Measurements from ENCODE around the gene ENO3.

Gene ENO3

DNA sequence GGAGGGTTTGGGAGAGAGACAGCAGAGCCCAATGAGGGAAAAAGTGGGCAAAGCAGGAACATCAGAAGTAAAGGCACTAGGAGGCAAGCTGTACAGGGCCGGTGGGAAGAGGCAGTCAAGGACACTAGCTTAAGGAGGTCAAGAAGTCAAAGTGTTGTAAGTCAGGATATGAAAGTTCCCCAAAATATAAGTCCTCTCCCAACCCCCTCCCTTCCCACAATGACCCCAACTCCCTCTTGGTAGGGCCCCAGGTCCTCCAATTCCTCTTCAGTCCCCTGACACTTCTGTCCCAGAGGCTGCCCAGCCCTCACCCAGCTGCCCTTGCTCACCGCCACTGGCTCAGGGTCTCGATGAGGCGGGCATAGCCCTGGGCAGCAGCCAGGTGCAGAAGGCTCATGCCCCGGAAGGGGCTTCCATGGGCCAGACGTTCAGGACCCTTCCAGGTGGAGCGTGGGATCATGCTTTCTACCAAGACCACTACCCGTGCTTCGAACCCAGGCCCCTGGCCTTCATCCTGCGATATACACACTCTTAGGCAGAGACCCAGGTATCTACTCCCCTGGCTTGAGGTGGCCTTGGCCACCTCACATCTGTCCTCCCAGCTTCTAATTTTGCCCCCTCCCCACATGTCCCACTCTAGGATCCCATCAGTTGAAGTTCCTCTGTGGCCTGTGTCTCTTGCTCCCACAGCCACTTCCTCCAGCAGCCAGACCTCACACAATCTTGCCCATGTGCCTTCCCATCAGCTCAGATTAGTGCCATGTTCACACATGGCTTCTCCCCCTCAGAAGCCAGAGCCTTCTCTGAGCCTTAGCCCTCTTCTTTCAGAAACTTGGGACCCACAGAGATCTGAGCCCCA, 22.6 kb downstream of the ENO3 start:
- no peak for DNase-seq (ENCODE audit: low spot score)

DNA sequence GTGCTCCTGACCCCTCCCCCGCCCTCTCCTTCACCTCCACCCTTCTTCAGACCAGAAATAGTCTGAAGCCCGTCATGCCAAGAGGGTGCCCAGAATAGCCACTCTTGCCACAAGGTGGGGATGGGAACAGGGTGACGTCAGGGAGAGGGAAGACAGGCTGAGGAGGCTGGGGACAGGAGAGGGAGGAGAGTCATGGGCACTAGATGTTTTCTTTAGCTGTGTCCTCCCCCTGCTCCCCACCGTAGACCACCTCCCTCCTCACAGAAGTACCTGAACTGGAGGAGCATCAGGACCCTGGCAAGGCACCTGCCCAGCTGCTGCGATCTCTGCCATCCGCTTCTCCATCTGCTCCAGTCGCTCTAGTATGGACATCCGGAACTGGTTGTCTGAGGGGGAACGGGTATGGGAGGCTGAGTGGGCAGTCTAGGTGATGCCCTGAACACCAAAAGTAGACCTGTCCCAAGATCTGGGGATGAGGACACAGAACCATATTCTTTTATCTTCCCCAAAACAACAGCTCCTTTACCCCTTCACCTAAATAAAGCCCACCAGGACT, 23.3 kb downstream of the ENO3 start:
- DNase-seq (ENCODE audit: low spot score), result no peak

DNA sequence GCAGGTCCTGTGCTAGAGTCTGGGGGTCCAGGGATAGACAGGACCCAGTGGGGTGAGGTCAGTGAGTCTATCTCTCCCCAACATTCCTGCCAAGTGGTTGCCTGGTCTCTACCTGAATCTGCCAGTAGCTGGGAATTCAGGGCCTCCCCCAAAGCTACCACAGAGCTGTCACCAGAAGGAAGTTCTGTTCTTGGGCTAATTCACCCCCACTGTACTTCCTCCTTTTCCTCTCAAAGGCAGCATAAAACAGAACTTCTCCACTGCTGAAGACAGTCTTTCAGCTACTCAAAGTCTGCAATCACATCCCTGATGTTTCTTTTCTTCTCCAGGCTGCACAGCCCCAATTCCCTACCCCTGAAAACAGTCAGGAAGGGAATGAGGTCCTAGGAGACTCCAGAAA, 27.8 kb downstream of the ENO3 start:
- DNase-seq (ENCODE audit: low spot score), result no peak

DNA sequence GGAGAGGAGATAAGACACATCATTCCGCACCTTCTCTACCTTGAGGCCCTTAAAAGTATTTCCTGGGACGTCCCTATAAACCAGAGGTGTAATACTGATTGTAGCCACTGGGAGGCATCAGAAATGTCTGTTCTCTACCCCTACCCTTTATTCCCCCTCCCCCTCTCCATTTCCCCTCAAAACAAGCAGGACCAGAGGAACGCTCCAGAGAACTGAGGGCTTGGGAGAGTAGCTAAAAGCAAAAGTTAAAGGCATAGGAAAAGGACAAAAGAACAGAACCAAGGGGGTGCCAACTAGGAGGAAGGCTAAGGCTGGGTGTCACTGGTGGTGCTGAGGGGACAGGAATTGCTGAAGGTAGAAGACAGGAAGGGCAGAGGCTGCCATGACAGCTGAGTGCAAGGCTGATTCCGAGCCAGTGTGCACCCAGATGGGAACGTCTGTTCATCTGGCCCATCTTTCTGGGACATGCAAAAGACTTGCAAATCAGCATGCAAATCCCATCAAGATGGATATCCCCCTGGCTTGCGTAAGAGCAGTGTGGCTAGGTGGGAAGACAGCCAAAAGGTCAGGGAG, 29.8 kb downstream of the ENO3 start:
- peak; percentile 59 for DNase-seq (ENCODE audit: low spot score)

DNA sequence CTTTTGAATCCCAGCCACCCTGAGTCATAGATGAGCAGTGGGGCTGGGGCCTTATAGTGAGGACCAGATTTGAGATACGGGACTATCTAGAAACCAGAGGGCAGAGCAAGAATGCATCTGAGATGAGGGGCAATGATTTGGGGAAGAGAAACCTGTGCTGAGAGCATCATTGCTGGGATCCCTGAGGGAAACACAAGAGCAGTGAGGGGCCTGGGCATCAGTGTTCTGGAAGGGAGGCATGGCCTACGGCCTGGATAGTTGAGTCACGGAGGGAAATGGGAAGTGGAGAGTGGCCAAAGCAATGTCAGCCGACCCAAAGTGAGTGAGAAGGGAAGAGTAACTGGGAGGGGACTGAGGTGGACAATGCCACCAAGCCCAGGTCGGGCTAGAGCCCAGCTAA, 31.4 kb downstream of the ENO3 start:
- no peak for DNase-seq (ENCODE audit: low spot score)

DNA sequence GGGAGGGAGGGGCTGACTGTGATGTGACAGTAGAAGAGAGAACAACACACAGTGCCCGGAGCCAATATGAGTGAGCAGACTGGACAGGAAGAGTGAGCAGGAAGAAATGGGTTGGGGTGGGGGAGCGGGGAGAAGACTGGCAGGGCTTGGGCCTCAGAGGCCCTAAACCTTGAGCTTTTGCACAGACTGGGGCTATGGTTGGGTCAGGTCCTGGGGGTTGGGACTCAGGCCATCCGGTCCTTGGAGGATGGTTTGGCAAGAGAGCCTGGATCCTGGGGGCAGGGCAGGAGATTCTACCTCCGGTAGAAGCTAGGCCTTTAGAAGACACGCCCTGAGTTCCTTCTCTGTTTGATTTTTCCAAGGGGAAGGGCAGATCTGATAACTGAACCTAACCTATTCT, 35.5 kb downstream of the ENO3 start:
- DNase-seq (ENCODE audit: low spot score), result no peak

DNA sequence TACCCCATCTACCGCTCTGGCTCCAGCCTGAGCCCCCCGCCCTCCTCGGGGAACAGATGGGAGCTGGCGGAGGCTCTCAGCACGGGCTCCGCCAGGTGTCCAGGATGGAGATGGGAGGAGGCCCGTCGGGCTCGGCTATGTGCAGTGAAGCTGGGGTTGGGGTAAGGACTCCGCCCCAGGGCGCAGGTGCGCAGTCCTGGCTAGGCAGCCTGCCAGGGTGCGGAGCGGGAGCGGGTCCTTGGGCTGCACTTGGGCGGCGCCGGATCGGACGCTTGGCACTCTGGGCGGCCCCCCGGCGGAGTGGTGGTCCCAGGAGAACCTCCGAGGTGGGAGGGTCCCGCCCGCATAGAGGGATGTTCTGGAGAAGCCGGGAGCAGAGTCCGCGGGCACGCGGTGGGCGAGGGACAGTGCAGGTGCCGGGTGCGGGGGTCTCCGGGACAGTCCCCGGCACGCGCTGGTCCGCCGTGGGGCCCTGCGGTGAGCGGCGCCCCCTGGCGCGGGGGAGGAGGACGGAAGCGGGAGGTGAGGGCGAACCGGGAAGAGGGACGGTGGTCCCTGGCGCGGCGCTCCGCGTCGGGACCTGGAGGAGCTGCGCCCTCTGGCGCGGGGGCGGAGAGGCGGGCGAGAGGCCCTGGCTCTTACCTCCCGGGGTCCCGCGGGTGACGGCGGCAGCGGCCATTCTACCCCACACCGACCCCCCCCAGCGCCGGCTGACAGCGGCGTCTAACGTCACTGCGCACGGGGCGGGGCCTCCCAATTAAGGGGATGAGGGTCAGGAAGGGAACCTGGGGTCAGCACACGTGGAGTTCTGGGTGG, 36.2 kb downstream of the ENO3 start, which contains the start of gene CAMTA2:
Gene CAMTA2 (minus strand): TSS at position 725 of the 816 bp plus-strand sequence. CDS start 1,453 bp downstream, outside the sequence.
- DNase-seq (ENCODE audit: low spot score), result peak; percentile 81

DNA sequence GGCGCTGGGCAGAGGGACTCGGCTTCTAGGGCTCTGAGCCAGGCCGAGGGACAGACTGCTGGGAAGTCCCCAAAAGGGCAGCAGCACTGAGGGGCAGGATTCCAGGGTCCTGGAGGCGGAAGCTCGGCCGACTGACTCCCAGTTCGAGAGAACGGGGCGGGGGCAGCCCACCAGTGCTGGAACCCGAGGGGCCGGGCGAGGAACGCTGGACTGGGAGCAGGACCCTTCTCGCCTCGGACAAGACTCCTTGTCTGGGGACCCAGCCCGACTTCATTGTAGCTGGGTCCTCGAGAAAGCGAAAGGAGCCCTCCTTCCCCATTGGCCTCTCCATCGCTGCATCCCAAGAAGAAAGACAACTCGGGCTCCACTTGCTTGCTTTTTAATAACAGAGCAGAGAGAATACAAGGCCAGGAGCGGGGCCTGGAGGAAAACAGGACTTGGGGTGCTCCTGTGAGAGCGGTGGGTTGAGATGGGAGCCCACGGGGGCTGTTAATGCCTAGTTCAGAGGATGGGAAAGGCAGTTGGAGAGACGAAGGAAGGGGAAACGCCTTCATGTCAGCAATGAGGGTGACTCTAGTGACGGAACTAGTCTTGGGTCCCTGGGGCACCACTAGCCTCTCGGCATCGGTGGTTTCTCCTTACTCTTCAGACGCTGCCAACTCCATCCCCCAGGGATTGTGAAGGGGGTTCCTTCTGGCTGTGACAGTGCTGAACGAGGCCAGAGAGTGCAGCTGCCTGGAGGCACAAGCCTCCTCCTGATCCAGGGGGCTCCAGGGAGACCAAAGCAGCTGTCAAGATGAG, 37.0 kb downstream of the ENO3 start:
- no peak for DNase-seq (ENCODE audit: low spot score)

DNA sequence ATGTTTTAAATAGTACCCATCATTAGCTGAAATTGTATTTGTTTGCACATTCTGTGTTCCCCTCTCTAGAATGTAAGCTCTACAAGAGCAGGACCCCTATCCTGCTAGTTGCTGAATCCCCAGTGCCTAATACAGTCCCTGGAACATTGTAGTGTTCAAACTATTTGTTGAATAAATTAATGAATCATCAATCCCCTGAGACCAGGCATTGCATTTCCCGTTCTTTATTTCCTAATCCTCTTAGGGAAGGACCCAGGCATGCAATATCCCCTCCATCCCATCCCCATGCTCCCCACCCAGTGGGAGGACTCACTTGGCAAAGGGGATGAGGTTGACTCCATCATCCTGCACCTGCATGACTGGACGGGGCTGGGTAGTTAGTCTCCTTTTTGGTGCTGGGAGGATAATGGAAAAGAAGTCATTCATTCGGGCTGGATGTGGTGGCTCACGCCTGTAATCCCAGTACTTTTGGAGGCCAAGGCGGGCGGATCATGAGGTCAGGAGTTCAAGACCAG, 43.2 kb downstream of the ENO3 start:
- no peak for DNase-seq (ENCODE audit: low spot score)

DNA sequence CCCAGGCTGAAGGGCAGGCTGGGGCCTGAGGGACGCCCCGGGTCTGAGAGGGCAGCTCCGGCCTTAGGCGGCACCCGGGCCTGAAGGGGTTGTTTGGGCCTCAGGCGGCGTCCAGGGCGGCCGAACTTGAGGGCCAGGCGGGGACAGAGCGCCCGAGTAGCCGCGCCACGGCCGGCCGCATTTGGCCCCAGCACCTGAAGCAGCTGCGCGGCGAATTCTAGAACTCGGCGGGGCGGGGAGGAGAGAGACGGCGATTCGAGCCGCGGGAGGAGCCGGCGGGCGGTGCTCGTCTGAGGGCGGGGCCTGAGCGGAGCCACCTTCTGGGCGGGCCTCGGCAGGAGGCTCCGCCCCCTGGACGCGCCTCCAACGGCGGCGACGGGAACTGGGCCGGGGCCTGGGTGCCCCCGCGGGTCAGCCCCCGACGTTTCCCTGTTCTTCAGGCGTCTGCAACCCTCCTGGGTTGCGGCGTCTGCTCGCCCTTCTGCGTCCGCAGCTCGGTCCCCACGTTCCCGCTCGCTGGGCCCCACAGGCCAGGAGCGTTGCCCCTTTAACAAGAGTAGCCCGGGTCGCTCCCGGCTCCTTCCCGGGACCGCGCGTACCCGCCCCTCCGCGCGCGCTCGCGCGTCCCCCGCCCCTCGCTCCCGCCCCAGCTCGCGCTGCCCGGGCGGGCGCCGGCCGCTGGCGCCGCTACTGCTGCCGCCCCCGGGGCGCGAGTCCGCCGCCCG, 46.5 kb downstream of the ENO3 start, which contains the start of the genes INCA1 and KIF1C:
Gene INCA1 (minus strand): TSS at position 221 of the 725 bp plus-strand sequence. CDS start 3,085 bp downstream, outside the sequence.
Gene KIF1C (plus strand): TSS at position 649 of the 725 bp plus-strand sequence. CDS start 2,297 bp downstream, outside the sequence.
- DNase-seq (ENCODE audit: low spot score), result peak; percentile 92

DNA sequence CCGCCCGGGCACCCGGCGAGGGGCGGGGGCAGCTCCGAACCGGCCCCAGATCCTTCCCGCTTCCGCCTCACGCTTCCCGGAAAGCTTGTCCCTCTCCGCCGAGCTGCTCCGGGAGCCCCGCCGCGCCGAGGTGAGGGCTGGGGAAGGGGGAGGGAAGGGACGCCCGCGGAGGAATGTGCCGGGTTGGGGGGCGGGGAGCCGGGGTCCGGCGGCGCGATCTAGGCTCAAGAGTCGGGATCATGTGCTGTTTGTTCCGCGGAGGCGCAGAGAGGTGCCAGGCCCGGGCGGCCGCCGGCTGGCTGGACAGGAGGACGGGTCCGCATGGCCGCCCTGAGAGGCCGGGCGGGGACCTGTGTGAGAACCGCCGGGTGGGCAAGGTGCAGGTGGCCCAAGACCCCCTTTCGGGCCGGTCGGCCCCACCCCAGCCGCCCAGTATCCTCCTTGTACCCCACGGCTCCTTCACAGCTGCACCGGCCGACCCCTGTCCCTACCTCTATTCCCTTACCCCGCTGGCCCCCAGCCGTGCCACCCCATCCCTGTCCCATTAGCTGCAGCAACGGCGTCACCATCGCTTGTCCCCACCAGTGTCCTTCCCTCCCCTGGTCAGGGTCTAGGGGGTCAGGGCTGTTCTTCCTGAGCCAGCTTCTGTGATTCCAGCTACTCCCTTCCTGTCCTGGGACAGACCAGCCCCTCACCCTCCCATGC, 47.3 kb downstream of the ENO3 start:
- no peak for DNase-seq (ENCODE audit: low spot score)

DNA sequence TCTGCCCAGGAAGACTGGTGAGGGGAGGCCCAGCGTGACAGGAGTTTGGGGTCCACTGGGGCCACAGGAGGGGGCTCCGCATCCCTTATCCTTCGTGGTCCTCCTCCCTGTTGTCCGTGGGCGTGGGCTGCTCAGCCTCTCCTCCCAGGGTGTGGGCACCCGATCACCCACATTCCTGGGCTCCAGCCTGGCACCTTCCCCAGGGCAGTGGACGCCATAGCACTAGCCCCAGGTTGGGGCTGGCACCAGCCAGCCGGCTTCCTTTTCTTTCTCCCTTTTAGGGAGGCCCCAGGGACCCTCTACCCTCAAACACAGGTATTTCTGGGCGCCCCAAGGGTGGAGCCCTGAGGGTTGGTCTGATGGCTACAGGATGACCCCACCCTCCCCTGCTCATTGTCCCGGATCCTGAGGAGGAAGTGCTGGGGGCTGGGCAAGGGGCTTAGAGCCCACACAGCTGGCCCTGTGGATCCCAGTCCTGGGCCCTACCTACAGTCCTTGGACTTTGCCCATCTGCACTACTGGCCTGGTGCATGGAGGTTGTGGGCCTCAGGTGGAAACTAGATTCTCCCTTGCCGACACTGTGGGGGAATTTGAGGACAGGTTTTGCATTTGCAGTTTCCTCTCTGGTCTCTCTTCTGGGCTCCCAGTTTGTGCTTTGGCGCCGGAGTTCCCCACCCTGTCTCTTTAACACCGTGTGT, 48.0 kb downstream of the ENO3 start:
- no peak for DNase-seq (ENCODE audit: low spot score)

DNA sequence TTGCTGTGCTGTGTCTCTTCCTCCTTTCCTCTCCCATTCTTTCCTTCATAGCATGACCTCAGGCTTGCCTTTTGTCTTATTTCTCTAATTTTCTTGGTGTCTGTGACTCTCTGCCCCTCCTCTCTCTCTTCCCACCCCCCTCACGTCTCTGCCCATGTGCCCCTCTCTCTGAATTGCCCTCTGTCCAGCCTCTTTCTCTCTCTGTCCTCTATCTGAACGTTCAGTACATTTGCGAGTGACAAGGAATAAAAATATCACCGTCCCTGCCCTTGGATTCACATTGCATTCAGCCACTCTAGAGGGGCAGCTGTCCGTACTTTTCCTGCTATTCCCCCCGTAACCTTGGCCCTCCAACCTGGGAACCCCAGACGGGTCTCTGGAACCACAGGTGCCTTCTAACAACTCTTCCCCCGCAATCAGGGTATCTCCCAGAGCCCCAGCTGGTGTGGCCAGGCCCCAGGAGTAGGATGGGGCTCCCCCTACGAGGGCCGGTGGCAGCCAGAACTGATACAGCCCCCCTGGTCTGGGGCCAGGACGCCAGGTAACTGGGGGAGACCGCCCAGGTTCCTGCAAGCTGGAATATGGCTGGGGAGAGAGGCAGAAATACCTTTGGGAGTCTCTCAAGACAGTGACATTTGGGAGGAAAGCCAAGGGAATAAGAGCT, 48.6 kb downstream of the ENO3 start:
- DNase-seq (ENCODE audit: low spot score), result no peak

DNA sequence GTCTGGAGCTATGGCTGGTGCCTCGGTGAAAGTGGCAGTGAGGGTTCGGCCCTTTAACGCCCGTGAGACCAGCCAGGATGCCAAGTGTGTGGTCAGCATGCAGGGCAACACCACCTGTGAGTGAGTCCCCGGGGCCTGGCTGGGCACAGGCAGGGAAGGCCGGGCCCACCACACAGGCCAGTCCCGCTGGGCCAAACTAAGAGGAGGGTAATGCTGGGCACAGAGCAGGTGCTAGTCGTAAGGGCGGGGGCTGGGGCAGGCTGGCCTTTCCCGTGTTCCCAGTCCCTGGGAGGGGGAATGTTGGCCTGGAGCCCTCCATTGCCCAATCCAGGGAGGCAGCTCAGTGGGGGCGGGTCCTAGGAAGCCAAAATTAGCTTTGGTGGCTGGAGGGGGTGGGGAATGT, 49.3 kb downstream of the ENO3 start:
- DNase-seq (ENCODE audit: low spot score), result no peak

DNA sequence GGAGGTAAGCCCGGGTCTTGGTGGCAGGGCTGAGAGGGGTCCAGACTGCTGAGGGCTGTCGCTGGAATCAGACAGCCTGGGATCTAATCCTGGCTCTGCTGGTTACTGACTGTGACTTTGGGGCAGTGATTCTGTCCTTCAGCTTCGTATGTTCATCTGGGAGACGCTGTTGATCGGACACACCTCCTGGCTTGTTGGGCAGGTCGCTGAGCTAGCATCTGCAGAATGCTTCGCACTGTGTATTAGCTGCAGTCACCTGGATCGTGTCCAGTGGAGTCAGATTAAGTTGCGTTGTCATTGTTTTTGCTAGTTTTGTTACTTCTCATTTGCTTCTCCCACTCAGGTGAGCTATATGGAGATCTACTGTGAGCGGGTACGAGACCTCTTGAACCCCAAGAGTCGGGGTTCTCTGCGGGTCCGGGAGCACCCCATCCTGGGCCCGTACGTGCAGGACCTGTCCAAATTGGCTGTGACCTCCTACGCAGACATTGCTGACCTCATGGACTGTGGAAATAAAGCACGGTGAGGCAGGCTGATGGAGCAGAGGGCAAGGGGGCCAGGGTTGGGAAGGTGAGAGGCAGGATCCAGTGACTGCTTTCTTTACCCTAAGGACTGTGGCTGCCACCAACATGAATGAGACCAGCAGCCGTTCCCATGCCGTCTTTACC, 51.3 kb downstream of the ENO3 start:
- no peak for DNase-seq (ENCODE audit: low spot score)

DNA sequence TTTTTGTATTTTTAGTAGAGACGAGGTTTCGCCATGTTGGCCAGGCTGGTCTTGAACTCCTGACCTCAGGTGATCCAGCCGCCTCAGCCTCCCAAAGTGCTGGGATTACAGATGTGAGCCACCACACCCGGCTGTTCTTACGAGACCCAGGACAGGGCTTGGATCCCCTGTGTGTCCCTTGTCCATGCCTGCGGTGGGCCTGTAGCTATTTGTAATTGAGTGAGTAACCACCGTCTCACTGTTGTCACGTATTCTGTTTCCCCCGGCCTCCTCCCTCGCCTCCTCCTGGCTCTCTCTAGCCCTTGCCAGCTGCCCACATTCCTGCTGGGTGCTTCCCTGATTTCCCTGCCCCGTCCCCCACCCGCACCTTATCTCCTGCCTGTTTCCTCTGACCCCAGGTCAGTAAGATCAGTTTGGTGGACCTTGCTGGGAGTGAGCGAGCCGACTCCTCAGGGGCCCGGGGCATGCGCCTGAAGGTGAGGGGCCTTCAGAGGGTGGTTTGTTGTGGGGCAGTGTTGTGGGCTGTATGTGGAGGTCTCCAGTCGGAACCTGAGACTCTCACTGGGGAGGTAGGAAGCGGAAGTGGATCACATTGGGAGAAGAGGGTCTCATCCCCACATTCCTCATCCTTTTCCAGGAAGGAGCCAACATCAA, 52.4 kb downstream of the ENO3 start:
- no peak for DNase-seq (ENCODE audit: low spot score)

All from hematopoietic multipotent progenitor cell treated with erythropoietin and hydrocortisone succinate and interleukin-3 and kit ligand, for 17 days (in vitro differentiated cells).